SH-SY5Y (cell line): Measurements from ENCODE around the gene MYH10.

Experiments used
- GATA2 ChIP-seq: IDR thresholded peaks from 2 replicates; pipeline ENCODE4 v1.6.1; 2011; ENCODE audit warnings: mild to moderate bottlenecking, low read depth, low read length
- GATA3 ChIP-seq: IDR thresholded peaks from 2 replicates; pipeline ENCODE4 v1.6.1; 2011; ENCODE audit warnings: low read depth, mild to moderate bottlenecking, low read length, moderate library complexity

DNA sequence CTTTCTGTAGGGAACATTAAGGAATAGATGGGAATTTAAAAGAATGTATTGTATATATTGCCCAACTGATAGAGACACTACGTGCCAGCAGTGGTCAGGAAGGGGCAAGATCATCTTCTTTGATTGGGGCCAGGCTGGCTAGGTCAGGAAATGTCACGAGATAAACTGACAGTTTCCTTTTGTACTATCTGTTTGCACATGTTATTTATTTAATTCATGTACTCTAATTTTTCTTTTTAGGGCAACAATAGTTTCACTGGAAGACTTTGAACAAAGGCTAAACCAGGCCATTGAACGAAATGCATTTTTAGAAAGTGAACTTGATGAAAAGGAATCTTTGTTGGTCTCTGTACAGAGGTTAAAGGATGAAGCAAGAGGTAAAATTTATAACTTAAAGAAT is 182.2 kb downstream of the MYH10 start:
- TF ChIP-seq GATA3: no peak
- TF ChIP-seq GATA2: no peak
